Measurements from ENCODE around the gene TMEM17.

The TMEM17 gene

GRCh38 chr2:62498739-62499138 lies 7.3 kb downstream of the TMEM17 start:
- no peak for DNase-seq (ENCODE audit: low read depth, low spot score)
- Histone ChIP-seq H3K4me1 (ENCODE audit: insufficient read depth, insufficient read length) (no peaks in the 10 kb centered on the region), H3K36me3 (ENCODE audit: insufficient read depth, insufficient read length, low read length) (no peaks in the 10 kb centered on the region), H3K9ac (ENCODE audit: insufficient read length, low read depth) (no peak overlapping the region), H3K4me3 (ENCODE audit: insufficient read length, low read depth) (no peak overlapping the region), H3K27me3 (ENCODE audit: insufficient read depth, insufficient read length) (no peaks in the 10 kb centered on the region), H3K9me3 (ENCODE audit: insufficient read depth, low read length) (no peaks in the 10 kb centered on the region)
- TF ChIP-seq YY1 (IDR thresholded peaks at IDR 0.05; ENCODE audit: insufficient read depth, insufficient read length): no peak
- TF ChIP-seq SUZ12 (IDR thresholded peaks at IDR 0.05; ENCODE audit: extremely low read depth, insufficient read depth, insufficient read length): no peak
- no peak for TF ChIP-seq ZNF274 (IDR thresholded peaks at IDR 0.05; ENCODE audit: low read depth, low read length)

DNA sequence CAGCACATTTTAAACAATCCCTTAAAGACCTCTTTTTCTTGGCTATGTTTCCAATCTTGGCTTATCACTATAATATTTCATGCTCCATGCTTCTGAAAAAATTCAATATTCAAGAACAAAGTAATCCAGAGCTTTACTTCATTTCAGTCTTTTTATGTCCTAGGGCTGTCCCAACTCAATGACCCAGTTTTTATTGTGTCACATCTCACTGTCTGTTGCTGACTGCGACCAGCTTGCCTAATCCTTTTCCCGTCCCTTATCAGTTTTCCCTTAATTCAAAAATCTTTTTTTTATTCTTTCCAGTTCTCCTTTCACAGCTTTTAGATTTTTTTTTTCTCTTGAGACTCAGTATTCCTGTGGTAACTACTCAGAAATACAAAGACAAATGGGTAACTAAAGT lies 10.2 kb downstream of the TMEM17 start:
- no peaks in the 10 kb centered on the region for H3K4me1 ChIP-seq (ENCODE audit: insufficient read depth, insufficient read length)
- no peak overlapping the region for H3K9ac ChIP-seq (ENCODE audit: insufficient read length, low read depth)
- no peak overlapping the region for H3K4me3 ChIP-seq (ENCODE audit: insufficient read length, low read depth)
- TF ChIP-seq YY1 (IDR thresholded peaks at IDR 0.05; ENCODE audit: insufficient read depth, insufficient read length): no peak
- TF ChIP-seq ZNF274 (IDR thresholded peaks at IDR 0.05; ENCODE audit: low read depth, low read length): no peak
- TF ChIP-seq SUZ12 (IDR thresholded peaks at IDR 0.05; ENCODE audit: extremely low read depth, insufficient read depth, insufficient read length): no peak
- no peaks in the 10 kb centered on the region for H3K9me3 ChIP-seq (ENCODE audit: insufficient read depth, low read length)
- H3K36me3 ChIP-seq (ENCODE audit: insufficient read depth, insufficient read length, low read length): no peaks in the 10 kb centered on the region
- no peak for DNase-seq (ENCODE audit: low read depth, low spot score)
- H3K27me3 ChIP-seq (ENCODE audit: insufficient read depth, insufficient read length): no peaks in the 10 kb centered on the region

GRCh38 chr2:62492048-62492447 lies 13.9 kb downstream of the TMEM17 start:
- TF ChIP-seq YY1 (IDR thresholded peaks at IDR 0.05; ENCODE audit: insufficient read depth, insufficient read length) (no peak), ZNF274 (IDR thresholded peaks at IDR 0.05; ENCODE audit: low read depth, low read length) (no peak), SUZ12 (IDR thresholded peaks at IDR 0.05; ENCODE audit: extremely low read depth, insufficient read depth, insufficient read length) (no peak)
- Histone ChIP-seq H3K36me3 (ENCODE audit: insufficient read depth, insufficient read length, low read length) (no peaks in the 10 kb centered on the region), H3K27me3 (ENCODE audit: insufficient read depth, insufficient read length) (no peaks in the 10 kb centered on the region), H3K9ac (ENCODE audit: insufficient read length, low read depth) (no peak overlapping the region), H3K9me3 (ENCODE audit: insufficient read depth, low read length) (no peaks in the 10 kb centered on the region), H3K4me3 (ENCODE audit: insufficient read length, low read depth) (no peak overlapping the region), H3K4me1 (ENCODE audit: insufficient read depth, insufficient read length) (no peaks in the 10 kb centered on the region)
- DNase-seq (ENCODE audit: low read depth, low spot score): no peak

- Histone ChIP-seq H3K36me3 (ENCODE audit: insufficient read depth, insufficient read length, low read length) (no peaks in the 10 kb centered on the region), H3K9me3 (ENCODE audit: insufficient read depth, low read length) (no peaks in the 10 kb centered on the region), H3K27me3 (ENCODE audit: insufficient read depth, insufficient read length) (no peaks in the 10 kb centered on the region), H3K4me3 (ENCODE audit: insufficient read length, low read depth) (no peak overlapping the region), H3K4me1 (ENCODE audit: insufficient read depth, insufficient read length) (no peaks in the 10 kb centered on the region), H3K9ac (ENCODE audit: insufficient read length, low read depth) (no peak overlapping the region)
- TF ChIP-seq YY1 (IDR thresholded peaks at IDR 0.05; ENCODE audit: insufficient read depth, insufficient read length): no peak
- no peak for TF ChIP-seq ZNF274 (IDR thresholded peaks at IDR 0.05; ENCODE audit: low read depth, low read length)
- no peak for TF ChIP-seq SUZ12 (IDR thresholded peaks at IDR 0.05; ENCODE audit: extremely low read depth, insufficient read depth, insufficient read length)
- no peak for DNase-seq (ENCODE audit: low read depth, low spot score)
Observed at GRCh38 chr2:62489702-62490101, 16.3 kb downstream of the TMEM17 start.

DNA sequence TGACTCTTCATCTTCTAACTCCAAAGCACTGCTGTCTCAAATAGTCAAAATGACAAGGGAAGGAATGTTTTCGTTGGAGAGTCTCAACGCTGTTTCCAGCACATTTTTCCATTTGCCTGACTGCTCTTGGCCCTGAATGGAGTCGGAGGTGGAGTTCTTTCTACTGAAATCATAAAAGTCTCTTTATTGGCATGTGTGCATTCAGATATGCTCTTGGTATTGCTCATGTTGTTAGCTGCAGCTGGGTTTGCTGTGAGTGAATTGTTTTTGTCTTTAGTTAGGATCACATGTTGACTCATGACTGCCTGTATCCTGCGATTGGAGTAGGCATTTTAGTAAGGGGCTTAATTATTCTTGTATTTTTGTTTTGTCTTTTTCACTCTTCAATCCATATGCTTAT lies 16.8 kb downstream of the TMEM17 start:
- H3K9ac ChIP-seq (ENCODE audit: insufficient read length, low read depth): no peak overlapping the region
- H3K9me3 ChIP-seq (ENCODE audit: insufficient read depth, low read length): no peaks in the 10 kb centered on the region
- no peaks in the 10 kb centered on the region for H3K36me3 ChIP-seq (ENCODE audit: insufficient read depth, insufficient read length, low read length)
- no peak overlapping the region for H3K4me3 ChIP-seq (ENCODE audit: insufficient read length, low read depth)
- H3K27me3 ChIP-seq (ENCODE audit: insufficient read depth, insufficient read length): no peaks in the 10 kb centered on the region
- no peak for DNase-seq (ENCODE audit: low read depth, low spot score)
- no peak for TF ChIP-seq YY1 (IDR thresholded peaks at IDR 0.05; ENCODE audit: insufficient read depth, insufficient read length)
- no peak for TF ChIP-seq ZNF274 (IDR thresholded peaks at IDR 0.05; ENCODE audit: low read depth, low read length)
- TF ChIP-seq SUZ12 (IDR thresholded peaks at IDR 0.05; ENCODE audit: extremely low read depth, insufficient read depth, insufficient read length): no peak
- H3K4me1 ChIP-seq (ENCODE audit: insufficient read depth, insufficient read length): no peaks in the 10 kb centered on the region

DNA sequence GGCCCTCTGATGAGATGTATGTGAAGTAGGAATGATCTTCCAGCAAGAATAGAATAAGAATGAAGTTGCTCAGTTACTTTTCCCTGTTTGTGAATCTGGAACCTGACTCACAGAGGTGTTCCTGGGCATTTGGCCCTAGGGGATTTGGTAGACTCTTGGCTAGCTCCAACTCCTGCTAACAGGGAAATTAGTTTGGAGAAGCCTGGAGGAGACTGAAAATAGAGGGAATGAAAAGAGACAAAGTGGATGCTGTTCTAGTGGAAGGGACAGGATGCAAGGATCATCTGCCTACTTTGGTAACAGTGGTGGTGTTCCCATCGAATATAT lies 19.6 kb downstream of the TMEM17 start:
- Histone ChIP-seq H3K4me1 (ENCODE audit: insufficient read depth, insufficient read length) (no peaks in the 10 kb centered on the region), H3K9me3 (ENCODE audit: insufficient read depth, low read length) (no peaks in the 10 kb centered on the region), H3K9ac (ENCODE audit: insufficient read length, low read depth) (no peak overlapping the region), H3K4me3 (ENCODE audit: insufficient read length, low read depth) (no peak overlapping the region), H3K36me3 (ENCODE audit: insufficient read depth, insufficient read length, low read length) (no peaks in the 10 kb centered on the region), H3K27me3 (ENCODE audit: insufficient read depth, insufficient read length) (no peaks in the 10 kb centered on the region)
- no peak for TF ChIP-seq ZNF274 (IDR thresholded peaks at IDR 0.05; ENCODE audit: low read depth, low read length)
- TF ChIP-seq SUZ12 (IDR thresholded peaks at IDR 0.05; ENCODE audit: extremely low read depth, insufficient read depth, insufficient read length): no peak
- no peak for TF ChIP-seq YY1 (IDR thresholded peaks at IDR 0.05; ENCODE audit: insufficient read depth, insufficient read length)
- DNase-seq (ENCODE audit: low read depth, low spot score): no peak

DNA sequence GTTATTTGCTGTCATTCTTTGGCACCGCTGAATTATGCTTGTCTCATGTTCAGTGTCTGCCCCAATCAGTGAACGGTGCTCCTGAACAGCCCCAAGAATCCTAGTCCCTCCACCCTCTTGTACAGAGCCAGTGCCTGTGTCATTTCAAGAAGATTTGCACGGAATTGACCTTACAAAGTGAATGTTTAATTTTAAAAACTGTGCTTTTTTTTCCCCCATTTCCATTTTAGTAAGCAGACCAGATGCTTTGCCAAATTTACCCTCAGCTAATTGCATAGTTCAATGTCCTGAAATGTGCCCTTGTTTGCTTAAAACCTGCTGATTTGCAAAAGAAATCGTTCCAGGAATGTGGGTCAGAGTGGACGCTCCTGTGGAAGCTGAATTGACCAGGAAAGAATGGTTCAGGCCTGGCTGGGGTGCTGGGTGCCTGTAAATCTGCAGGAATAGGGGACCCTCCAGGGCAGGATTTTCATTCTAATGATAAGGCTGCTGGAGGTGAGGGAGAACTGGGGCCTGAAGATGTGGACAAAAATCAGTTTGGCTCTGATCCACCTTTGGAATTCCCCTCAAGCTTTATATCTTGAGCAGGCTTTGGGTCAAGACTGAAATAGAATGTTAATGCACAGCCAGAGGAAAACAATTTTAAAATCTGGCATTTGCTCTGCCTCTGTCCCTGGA lies 20.1 kb downstream of the TMEM17 start:
- H3K4me1 ChIP-seq (ENCODE audit: insufficient read depth, insufficient read length): no peaks in the 10 kb centered on the region
- H3K9me3 ChIP-seq (ENCODE audit: insufficient read depth, low read length): no peaks in the 10 kb centered on the region
- no peaks in the 10 kb centered on the region for H3K36me3 ChIP-seq (ENCODE audit: insufficient read depth, insufficient read length, low read length)
- TF ChIP-seq ZNF274 (IDR thresholded peaks at IDR 0.05; ENCODE audit: low read depth, low read length): no peak
- TF ChIP-seq SUZ12 (IDR thresholded peaks at IDR 0.05; ENCODE audit: extremely low read depth, insufficient read depth, insufficient read length): no peak
- TF ChIP-seq YY1 (IDR thresholded peaks at IDR 0.05; ENCODE audit: insufficient read depth, insufficient read length): no peak
- DNase-seq (ENCODE audit: low read depth, low spot score): no peak
- no peaks in the 10 kb centered on the region for H3K27me3 ChIP-seq (ENCODE audit: insufficient read depth, insufficient read length)
- no peak overlapping the region for H3K9ac ChIP-seq (ENCODE audit: insufficient read length, low read depth)
- H3K4me3 ChIP-seq (ENCODE audit: insufficient read length, low read depth): no peak overlapping the region
